HepG2 (cell line): Measurements from ENCODE around the gene ANKRD39. TPM values are rescaled to one million over a fixed set of nuclear protein-coding genes. Genes with fewer than 3 reads are reported as not detected.

ENCODE experiments used
- ARNT2 ChIP-seq: sonication (generic); formaldehyde crosslinking; IDR thresholded peaks from 2 replicates; pipeline ENCODE4 v1.8.0; 2022; ENCODE audit warnings: mild to moderate bottlenecking, low read depth, missing genetic modification reagents, moderate library complexity
- CC2D1A ChIP-seq: sonication (generic); formaldehyde crosslinking; IDR thresholded peaks from 2 replicates; pipeline ENCODE4 v1.8.1; 2023; ENCODE audit warnings: mild to moderate bottlenecking, missing genetic modification reagents
- FOXA1 ChIP-seq, 2 experiments: fragments of 450-650 bp in 1 of 2; sonication (generic) in 1 of 2; formaldehyde crosslinking in 1 of 2; IDR thresholded peaks; 2 replicates each; pipeline versions ENCODE4 v1.4.0 to v1.6.1; 2016 to 2020; ENCODE audit warnings: missing genetic modification reagents in 1 of 2
- FOXO4 ChIP-seq: sonication (generic); formaldehyde crosslinking; conservative IDR thresholded peaks from 2 replicates; pipeline ENCODE4 v1.8.1; 2023; ENCODE audit warnings: missing genetic modification reagents
- FOXP1 ChIP-seq, 2 experiments: fragments of 450-650 bp in 1 of 2; IDR thresholded peaks; 2 replicates each; pipeline ENCODE4 v1.6.1; 2017 to 2018; ENCODE audit warnings: antibody characterized with exemption in 1 of 2
- HNRNPK ChIP-seq: fragments of 200-400 bp; formaldehyde crosslinking; IDR thresholded peaks from 2 replicates; pipeline ENCODE4 v1.6.1; 2018; ENCODE audit warnings: low read length, low read depth, moderate library complexity, mild to moderate bottlenecking; ENCODE audit not compliant: poor library complexity, severe bottlenecking
- KLF11 ChIP-seq: IDR thresholded peaks from 2 replicates; pipeline ENCODE4 v1.6.1; 2016; ENCODE audit warnings: missing compliant biosample characterization
- KLF15 ChIP-seq: sonication (generic); formaldehyde crosslinking; IDR thresholded peaks from 2 replicates; pipeline ENCODE4 v1.8.1; 2023; ENCODE audit warnings: borderline replicate concordance, mild to moderate bottlenecking, inconsistent platforms, missing genetic modification reagents, mixed read lengths
- NR2F2 ChIP-seq: IDR thresholded peaks from 2 replicates; pipeline ENCODE4 v1.6.1; 2012; ENCODE audit warnings: low read depth, inconsistent platforms, borderline replicate concordance
- SP140L ChIP-seq: sonication (generic); formaldehyde crosslinking; IDR thresholded peaks from 2 replicates; pipeline ENCODE4 v1.4.0; 2020; ENCODE audit warnings: missing genetic modification reagents, borderline replicate concordance
- SSRP1 ChIP-seq: IDR thresholded peaks from 2 replicates; pipeline ENCODE4 v1.6.1; 2016; ENCODE audit warnings: control low read depth
- SUZ12 ChIP-seq: fragments of 150-350 bp; IDR thresholded peaks from 2 replicates; pipeline ENCODE4 v1.6.1; 2014; ENCODE audit warnings: low read depth, low read length
- TEAD2 ChIP-seq: sonication (generic); formaldehyde crosslinking; IDR thresholded peaks from 2 replicates; pipeline ENCODE4 v1.9.0; 2021; ENCODE audit warnings: missing genetic modification reagents
- TMF1 ChIP-seq: sonication (generic); formaldehyde crosslinking; IDR thresholded peaks from 2 replicates; pipeline ENCODE4 v1.8.1; 2022; ENCODE audit warnings: low read depth, missing genetic modification reagents
- ZFP36L1 ChIP-seq: sonication (generic); formaldehyde crosslinking; IDR thresholded peaks from 2 replicates; pipeline ENCODE4 v1.8.0; 2022; ENCODE audit warnings: mild to moderate bottlenecking, missing genetic modification reagents, moderate library complexity
- ZFP62 ChIP-seq: sonication (generic); formaldehyde crosslinking; IDR thresholded peaks from 2 replicates; pipeline ENCODE4 v1.4.0; 2020; ENCODE audit warnings: missing genetic modification reagents
- ZMAT3 ChIP-seq: sonication (generic); formaldehyde crosslinking; conservative IDR thresholded peaks from 2 replicates; pipeline ENCODE4 v1.7.0; 2021; ENCODE audit warnings: missing genetic modification reagents
- ZNF253 ChIP-seq: sonication (generic); formaldehyde crosslinking; IDR thresholded peaks from 2 replicates; pipeline ENCODE4 v1.8.0; 2022; ENCODE audit warnings: mild to moderate bottlenecking, missing genetic modification reagents, borderline replicate concordance
- ZNF282 ChIP-seq: fragments of 450-650 bp; IDR thresholded peaks from 2 replicates; pipeline ENCODE4 v1.6.1; 2018; ENCODE audit not compliant: partially characterized antibody
- ZNF337 ChIP-seq: sonication (generic); formaldehyde crosslinking; IDR thresholded peaks from 2 replicates; pipeline ENCODE4 v1.5.1; 2020; ENCODE audit warnings: missing genetic modification reagents, low read depth, mild to moderate bottlenecking, borderline replicate concordance
- ZNF552 ChIP-seq: sonication (generic); formaldehyde crosslinking; IDR thresholded peaks from 2 replicates; pipeline ENCODE4 v1.9.0; 2022; ENCODE audit warnings: missing genetic modification reagents, mild to moderate bottlenecking, borderline replicate concordance
- ZNF557 ChIP-seq: sonication (generic); formaldehyde crosslinking; IDR thresholded peaks from 2 replicates; pipeline ENCODE4 v1.4.0; 2020; ENCODE audit warnings: missing genetic modification reagents
- ZNF761 ChIP-seq: sonication (generic); formaldehyde crosslinking; conservative IDR thresholded peaks from 2 replicates; pipeline ENCODE4 v1.4.0; 2020; ENCODE audit warnings: mild to moderate bottlenecking, missing genetic modification reagents
- ZNF83 ChIP-seq: sonication (generic); formaldehyde crosslinking; IDR thresholded peaks from 2 replicates; pipeline ENCODE4 v1.4.0; 2020; ENCODE audit warnings: missing genetic modification reagents, mild to moderate bottlenecking, borderline replicate concordance
- polyA plus RNA-seq, 8 experiments: library from polyadenylated mRNA; depleted of rRNA in 3 of 8; stranded (reverse) in 7 of 8; unstranded in 1 of 8; fragments of >200 nt; fragmentation: Illumina TruSeq in 4 of 8; extraction: Trizol in 4 of 8; gene quantifications; 2 replicates each; pipeline versions ENCODE4 v1.2.1 to v1.2.3, GENCODE V29; 2011 to 2016; ENCODE audit warnings: low read depth in 4 of 8, missing spikeins in 1 of 8, mixed read lengths in 1 of 8; ENCODE audit not compliant: insufficient read depth in 1 of 8
- total RNA-seq, 5 experiments: library from RNA; depleted of rRNA; stranded (reverse); fragments of >200 nt; fragmentation: Illumina TruSeq; extraction: Trizol; gene quantifications; 2 replicates each; pipeline ENCODE4 v1.2.3, GENCODE V29; 2016; ENCODE audit warnings: low read depth in 1 of 5
- TF ChIP-seq, protein P1 (sequence below): IDR thresholded peaks from 2 replicates; pipeline ENCODE4 v1.6.1; 2018; ENCODE audit warnings: missing genetic modification reagents
- TF ChIP-seq, protein P2 (sequence below): sonication (generic); formaldehyde crosslinking; IDR thresholded peaks from 2 replicates; pipeline ENCODE4 v1.8.1; 2023; ENCODE audit warnings: missing genetic modification reagents, inconsistent platforms, borderline replicate concordance
- TF ChIP-seq, protein P3 (sequence below): sonication (generic); formaldehyde crosslinking; IDR thresholded peaks from 2 replicates; pipeline ENCODE4 v1.5.0; 2020; ENCODE audit warnings: missing genetic modification reagents

Gene ANKRD39
- total and polyA plus RNA-seq, 2 of the 13 experiments (the other 11 are each of a cell fraction or from before 2014, with no cell fraction given): 23.2 to 24.8 TPM

- TF ChIP-seq, protein P1, sequence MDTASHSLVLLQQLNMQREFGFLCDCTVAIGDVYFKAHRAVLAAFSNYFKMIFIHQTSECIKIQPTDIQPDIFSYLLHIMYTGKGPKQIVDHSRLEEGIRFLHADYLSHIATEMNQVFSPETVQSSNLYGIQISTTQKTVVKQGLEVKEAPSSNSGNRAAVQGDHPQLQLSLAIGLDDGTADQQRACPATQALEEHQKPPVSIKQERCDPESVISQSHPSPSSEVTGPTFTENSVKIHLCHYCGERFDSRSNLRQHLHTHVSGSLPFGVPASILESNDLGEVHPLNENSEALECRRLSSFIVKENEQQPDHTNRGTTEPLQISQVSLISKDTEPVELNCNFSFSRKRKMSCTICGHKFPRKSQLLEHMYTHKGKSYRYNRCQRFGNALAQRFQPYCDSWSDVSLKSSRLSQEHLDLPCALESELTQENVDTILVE (CRISPR knock-in tag): no peak
- TF ChIP-seq, protein P2, sequence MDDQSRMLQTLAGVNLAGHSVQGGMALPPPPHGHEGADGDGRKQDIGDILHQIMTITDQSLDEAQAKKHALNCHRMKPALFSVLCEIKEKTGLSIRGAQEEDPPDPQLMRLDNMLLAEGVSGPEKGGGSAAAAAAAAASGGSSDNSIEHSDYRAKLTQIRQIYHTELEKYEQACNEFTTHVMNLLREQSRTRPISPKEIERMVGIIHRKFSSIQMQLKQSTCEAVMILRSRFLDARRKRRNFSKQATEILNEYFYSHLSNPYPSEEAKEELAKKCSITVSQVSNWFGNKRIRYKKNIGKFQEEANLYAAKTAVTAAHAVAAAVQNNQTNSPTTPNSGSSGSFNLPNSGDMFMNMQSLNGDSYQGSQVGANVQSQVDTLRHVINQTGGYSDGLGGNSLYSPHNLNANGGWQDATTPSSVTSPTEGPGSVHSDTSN (CRISPR knock-in tag): no peak
- TF ChIP-seq KLF11 (CRISPR knock-in tag): no peak
- TF ChIP-seq FOXA1 (IDR thresholded peaks at IDR 0.05): no peak
- 0 out of 2 replicates have a peak, but pooled peaks have one; percentile 23 for TF ChIP-seq FOXA1 (CRISPR knock-in tag; IDR thresholded peaks at IDR 0.05)
- no peak for TF ChIP-seq ZNF253 (CRISPR knock-in tag)
- no peak for TF ChIP-seq ZFP62 (CRISPR knock-in tag)
- TF ChIP-seq NR2F2: no peak
- TF ChIP-seq ZNF552: no peak
- peak; percentile 99 for TF ChIP-seq ZNF761 (CRISPR knock-in tag)
- TF ChIP-seq, protein P3, sequence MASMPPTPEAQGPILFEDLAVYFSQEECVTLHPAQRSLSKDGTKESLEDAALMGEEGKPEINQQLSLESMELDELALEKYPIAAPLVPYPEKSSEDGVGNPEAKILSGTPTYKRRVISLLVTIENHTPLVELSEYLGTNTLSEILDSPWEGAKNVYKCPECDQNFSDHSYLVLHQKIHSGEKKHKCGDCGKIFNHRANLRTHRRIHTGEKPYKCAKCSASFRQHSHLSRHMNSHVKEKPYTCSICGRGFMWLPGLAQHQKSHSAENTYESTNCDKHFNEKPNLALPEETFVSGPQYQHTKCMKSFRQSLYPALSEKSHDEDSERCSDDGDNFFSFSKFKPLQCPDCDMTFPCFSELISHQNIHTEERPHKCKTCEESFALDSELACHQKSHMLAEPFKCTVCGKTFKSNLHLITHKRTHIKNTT (CRISPR knock-in tag): no peak
- TF ChIP-seq ZNF282: no peak
- no peak for TF ChIP-seq SSRP1 (CRISPR knock-in tag)
- TF ChIP-seq HNRNPK: no peak
- TF ChIP-seq KLF15 (CRISPR knock-in tag): no peak
- no peak for TF ChIP-seq FOXP1 (IDR thresholded peaks at IDR 0.05)
- no peak for TF ChIP-seq FOXP1 (CRISPR knock-in tag; IDR thresholded peaks at IDR 0.05)
- no peak for TF ChIP-seq ZNF557 (CRISPR knock-in tag)
- no peak for TF ChIP-seq ZNF337 (CRISPR knock-in tag)
- no peak for TF ChIP-seq CC2D1A (CRISPR knock-in tag)
- TF ChIP-seq FOXO4: no peak
- TF ChIP-seq SP140L (CRISPR knock-in tag): no peak
- TF ChIP-seq ZFP36L1 (CRISPR knock-in tag): peak; percentile 79; the same call in 1 of the 2 replicates
- TF ChIP-seq TMF1 (CRISPR knock-in tag): no peak
- no peak for TF ChIP-seq TEAD2
- TF ChIP-seq ARNT2 (CRISPR knock-in tag): no peak
- no peak for TF ChIP-seq ZNF83 (CRISPR knock-in tag)
- no peak for TF ChIP-seq SUZ12
- TF ChIP-seq ZMAT3 (CRISPR knock-in tag): no peak
These were observed 47.0 kb downstream of the ANKRD39 start (continued) for GRCh38 chr2:96810783-96811192.
